Left ventricle myocardium superior (tissue), 1 donor: ENCODE data around the gene CACNA1I. TPM values are rescaled to one million over a fixed set of nuclear protein-coding genes. Genes with fewer than 3 reads are reported as not detected.
"Not testable (repeated sequence)": the region's sequence is repeated elsewhere in the genome, so short reads cannot be mapped to it uniquely, and the experiment has no call there.

Experiments used
- ATAC-seq: fragments of 200-7000 bp; cut with Tn5 transposase; one replicate; pipeline ENCODE4 v1.9.1; 2020; ENCODE audit warnings: mild to moderate bottlenecking, moderate library complexity
- DNase-seq: peaks from one replicate; pipeline ENCODE4 v3.0.0-alpha.2; 2020
- intact Hi-C: fragments of 100-400 bp; cut with micrococcal nuclease; formaldehyde crosslinking; loops from one replicate; pipeline ENCODE4 v1.11.0; 2022
- total RNA-seq: library from RNA; stranded (reverse); fragmentation: NEBNext Ultra II Directional; extraction: Animal tissue kit (Norgen Biotek cat#: 25700); gene quantifications from one replicate; pipeline ENCODE4 v1.2.1, GENCODE V29; 2021
- donor health status: DM: no; HTN: yes; CAD: no; lungs with severe emphysema.

The CACNA1I gene
- total RNA-seq, 1 donor from 2014 or later = not detected

DNA sequence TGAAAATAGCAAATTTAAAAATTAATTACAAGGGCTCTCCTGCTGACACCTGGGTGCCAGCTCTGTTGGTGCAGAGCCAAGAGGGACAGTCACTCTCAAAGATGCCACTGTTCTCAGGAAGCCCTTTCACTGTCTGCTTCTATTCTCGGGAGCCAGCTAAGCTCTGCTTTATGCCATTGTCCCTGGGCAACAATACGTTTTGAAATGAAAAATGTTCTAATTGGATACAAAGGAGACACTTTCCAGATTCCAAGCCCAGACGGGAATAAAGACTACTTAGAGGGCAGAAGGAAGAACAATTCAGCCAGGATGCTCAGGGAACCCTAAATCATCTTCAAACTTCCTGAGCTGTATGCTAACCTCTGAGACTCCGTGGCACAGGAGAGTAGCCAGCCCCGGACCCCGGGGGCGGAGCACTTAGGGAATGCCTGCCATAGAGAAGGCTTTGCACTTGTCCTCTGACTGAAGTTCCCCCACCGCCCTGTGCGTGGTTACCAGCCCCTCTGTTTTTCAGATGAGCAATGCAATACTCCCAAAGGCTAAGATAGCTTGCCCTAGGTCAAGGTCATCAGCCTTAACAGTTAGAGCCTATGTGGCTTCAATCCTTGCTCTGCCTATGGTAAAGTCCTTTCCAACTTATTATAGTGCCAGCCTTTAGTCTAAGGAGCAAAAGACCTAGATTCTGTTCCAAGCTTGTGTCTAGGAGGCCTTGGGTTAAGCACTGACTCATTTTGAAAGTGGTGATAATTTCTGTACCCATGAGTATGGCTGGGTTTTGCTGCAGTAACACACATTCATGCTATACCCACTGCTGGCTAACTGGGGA lies 150.9 kb downstream of the CACNA1I start:
- DNase-seq (no peak), ATAC-seq (no peak)
- intact Hi-C loops = no loop called here

DNA sequence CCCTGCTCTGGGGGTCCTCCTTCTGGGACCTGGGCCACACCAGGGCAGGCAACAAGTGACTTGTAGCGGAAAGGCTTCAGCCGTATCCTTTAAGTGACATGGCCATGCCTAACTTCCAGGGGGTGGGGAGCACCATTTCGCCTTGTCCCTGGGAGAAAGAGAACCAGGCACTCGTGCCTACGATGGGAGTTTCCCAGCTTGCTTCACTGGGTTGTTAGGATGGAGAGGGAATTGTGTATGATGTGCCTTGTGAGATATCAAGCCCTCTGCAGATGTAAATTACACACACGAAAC lies 151.4 kb downstream of the CACNA1I start:
- intact Hi-C loops = no loop called here
- DNase-seq (no peak), ATAC-seq (no peak)

DNA sequence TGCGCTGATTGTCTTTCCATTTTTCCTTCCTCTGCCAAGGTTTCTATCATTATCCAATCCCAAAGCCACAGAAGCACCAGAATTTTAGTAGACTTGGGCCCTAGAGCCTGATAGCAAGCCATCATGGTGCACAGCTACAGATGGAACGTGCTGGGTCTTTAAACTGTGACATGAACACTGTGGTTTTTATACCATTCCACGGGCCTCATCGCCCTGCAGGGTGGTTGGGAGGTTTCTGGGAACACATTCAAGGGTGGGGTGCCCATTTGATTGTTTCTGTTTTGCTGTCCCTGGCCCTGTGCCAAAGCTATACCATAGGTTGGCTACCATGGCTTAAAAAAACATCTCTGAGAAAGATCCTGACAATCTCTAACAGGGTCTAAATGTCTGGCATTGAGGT lies 151.9 kb downstream of the CACNA1I start:
- DNase-seq (no peak), ATAC-seq (no peak)
- intact Hi-C loops = no loop called here

DNA sequence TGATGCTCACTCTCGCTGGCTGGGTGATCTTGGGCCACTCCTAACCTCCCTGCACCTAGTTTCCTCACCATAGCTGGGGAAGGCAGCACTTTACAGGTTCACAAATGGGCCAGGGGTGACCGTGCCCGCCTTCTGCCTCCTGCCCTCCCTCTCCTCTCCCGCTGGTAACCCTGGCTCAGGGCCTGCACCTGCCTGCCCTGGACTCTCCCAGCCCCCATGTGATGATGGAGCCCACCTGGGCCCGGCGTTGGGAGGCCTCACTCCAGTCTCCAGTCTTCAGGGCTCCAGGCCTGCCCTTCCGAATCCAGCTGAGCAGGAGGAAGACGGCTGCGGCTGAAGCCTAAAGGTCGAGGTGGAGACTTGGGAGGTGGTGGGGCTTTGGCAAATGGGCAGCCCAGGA lies 152.9 kb downstream of the CACNA1I start:
- intact Hi-C loops = no loop called here
- no peak for DNase-seq
- ATAC-seq = no peak

DNA sequence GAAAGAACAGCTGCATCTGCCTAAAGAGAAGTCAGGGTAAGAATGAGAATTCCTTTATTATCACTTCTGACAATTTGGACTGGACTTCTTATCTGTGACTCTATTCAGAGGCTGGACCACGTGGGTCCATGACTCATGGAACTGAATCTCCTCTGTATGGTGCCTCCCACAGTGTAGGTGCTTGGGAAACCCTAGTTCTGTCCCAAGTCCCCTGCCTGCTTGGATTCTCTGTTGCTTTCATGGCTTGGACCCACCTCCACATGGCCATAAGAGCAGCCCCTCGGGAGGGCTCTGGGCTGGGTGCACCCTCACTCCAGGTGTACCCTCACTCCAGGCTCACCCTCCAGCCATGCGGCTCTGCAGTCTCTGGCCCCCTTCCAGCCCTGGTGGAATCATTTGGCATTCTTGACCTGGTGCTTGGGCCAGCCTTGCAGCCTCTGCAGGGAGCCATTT lies 153.4 kb downstream of the CACNA1I start:
- DNase-seq = no peak
- no peak for ATAC-seq
- intact Hi-C loops = no loop called here

DNA sequence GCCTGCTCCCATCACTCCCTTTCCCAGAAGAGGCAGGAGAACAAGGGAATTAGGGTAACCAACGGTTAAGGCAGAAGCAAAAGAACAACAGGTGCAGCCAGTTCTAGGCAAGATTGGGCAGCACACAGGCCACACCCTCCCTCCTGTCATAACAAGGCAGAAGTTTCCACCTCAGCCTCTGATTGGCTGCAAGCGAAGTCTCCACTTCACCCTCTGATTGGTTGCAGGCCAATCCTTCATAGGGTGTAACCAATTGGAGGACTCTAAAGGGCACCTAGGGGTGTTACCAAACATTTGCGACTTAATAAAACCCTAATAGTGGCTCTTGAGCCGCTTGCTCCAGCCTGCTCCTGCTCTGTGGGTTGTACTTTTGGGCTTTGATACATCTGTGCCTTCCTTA lies 153.8 kb downstream of the CACNA1I start:
- intact Hi-C loops = no loop called here
- no peak for ATAC-seq
- DNase-seq = no peak

DNA sequence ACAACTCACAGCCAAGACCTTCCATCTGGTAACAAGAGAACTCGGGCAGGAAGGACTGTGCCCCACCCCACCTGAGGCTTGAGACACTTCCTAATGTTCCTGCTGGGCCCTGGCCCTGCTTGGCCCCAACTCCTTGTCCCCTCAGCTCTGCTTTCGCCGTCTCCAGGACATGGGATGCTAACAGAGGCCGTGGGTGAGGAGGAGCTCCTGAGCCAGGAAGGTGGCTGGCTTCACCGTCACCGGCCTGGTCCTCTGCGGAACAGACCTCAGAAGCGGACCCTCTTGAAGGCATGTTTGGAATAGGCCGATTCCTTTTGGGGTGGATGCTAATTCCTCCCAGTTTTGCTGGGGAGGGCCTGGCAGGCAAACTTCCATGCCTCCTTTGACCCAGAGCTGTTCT lies 154.3 kb downstream of the CACNA1I start:
- ATAC-seq (no peak), DNase-seq (no peak)
- intact Hi-C loops = no loop called here

DNA sequence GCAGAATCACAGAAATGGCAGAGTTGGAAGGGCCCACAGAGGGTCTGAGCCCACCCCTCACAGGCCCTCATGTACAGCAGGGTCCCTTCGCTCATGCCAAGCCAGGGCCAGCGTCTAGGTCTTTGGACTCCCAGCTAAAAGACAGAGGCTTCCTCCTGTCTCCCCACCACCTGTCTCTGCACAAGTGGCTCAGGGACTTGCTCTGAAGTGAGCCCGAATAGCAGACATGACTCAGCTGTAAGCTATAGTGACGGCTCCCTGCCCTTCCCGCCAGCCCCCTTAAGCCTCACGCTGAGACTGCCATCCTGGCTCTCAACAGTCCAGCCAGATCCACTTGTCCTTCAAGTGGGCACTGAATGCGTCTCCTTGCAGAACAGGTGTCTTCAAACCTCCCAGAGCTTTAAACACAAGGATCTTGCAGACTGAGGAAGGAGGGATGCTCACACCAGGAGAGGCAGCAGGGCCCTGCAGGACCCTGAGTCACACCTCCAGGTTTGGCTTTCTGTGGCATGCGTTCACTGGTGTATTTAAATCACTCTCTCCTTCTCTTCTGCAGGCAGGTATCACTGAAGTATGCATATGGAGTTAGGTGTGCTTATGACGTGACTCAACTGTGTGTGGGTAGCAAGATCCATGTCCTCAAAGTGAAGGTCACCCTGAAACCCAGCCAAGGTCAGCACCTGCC lies 154.9 kb downstream of the CACNA1I start:
- intact Hi-C loops = no loop called here
- DNase-seq (no peak), ATAC-seq (no peak)

DNA sequence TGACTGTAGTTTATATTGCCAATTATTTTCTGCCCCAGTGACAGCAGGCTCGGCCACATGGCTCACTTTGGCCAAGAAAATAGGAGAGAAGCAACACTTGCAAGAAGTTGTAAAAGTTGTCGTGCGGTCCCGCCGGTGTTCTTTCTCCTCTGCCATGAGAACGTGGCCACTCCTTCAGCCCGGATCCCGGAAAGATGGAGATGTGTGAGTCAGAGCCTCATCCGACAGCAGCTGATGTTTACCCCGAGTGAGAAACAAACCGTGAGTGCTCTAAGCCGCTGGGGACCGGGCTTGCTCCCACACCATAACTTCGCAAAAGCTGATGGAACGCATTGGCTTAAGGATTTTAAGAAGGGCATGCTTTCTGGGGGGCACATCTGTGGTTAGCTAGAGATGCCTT lies 157.0 kb downstream of the CACNA1I start:
- intact Hi-C loops = no loop called here
- ATAC-seq (no peak), DNase-seq (no peak)

DNA sequence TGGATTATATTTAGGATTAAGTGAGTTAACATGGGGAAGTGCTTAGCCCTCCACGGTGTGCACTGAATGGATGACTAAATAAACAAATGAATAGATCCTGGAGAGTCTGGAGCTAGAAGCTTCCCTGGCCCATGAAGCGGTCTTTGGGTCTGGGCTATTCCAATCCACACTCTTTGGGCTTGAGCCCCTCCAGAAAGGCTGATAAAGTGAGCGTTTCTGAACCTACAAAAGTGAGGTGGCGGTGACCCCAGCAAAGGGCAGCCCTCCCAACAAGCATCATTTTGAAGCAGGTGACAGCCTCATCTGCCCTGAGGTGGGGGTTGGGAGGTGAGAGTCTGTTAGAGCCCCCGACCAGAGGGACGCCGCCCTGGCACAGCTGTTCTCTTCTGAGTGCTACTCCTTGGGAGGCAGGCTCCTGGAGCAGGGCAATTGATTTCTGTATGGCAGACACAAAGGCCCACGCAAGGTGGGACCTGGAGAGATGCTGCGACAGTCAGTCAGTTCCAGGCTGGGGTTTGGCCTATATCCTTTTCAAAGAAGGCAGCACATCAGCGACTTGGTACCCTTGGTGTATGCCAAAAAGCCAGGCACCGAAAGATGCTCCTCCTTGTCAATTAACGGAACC lies 157.8 kb downstream of the CACNA1I start:
- intact Hi-C loops = no loop called here
- ATAC-seq = no peak
- no peak for DNase-seq

DNA sequence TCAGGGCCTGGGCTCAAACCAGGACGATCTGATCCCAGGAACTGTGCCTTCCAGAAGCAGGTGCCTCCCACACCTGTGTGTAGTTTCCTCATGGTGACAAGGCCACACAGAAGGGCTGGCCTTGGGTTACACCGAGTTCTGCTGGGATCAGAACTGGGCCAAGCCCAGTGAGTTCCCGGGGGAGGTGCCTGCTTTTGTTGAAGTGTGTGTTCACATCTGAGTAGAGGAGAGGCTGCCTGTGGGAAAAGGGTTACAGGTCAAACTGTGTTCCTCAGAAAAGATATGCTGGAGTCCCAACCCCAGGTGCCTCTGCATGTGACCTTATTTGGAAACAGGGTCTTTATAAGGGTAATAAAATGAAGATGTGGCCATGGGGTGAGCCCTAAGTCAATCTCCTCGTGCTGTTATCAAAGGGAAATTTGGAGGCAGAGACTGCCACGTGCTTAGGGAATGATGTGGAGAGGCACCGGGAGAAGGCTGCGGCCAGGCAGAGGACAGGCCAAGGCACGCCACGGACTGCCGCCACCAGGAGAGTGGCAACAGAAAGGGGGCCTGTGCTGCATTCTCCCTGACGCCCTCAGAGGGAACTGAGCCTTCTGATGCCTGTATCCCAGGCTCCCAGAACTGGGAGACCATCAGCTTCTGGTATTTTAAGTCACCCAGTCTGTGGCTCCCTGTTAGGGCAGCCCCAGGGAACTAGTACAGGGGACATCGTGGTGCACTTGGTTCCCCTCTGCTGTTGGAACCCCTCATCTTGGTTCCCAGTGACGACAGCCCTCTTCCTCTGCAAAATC lies 158.8 kb downstream of the CACNA1I start:
- ATAC-seq (no peak), DNase-seq (no peak)

DNA sequence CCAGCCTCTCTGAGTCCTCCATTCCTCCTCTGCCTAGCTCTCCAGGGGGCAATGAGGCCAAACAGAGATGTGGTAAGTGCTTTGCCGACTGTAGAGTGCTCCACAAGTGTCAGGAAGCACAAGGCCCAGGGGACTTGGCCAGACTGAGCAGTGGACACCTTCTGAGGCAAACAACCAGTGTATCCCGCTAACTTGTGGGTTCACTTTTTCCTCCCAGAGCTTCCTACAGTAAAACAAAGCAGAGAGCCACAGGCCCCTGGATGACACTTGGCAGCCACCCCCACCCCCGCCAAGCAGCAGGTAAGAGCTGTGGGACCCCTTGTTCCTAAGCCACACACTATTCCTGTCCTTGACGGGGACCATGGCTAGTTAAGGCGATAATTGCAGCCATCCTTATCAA lies 160.9 kb downstream of the CACNA1I start:
- ATAC-seq (no peak), DNase-seq (no peak)
- intact Hi-C loops = no loop called here

More for the DNA sequence above, 158.8 kb downstream of the CACNA1I start:
- intact Hi-C loops = no loop called here

DNA sequence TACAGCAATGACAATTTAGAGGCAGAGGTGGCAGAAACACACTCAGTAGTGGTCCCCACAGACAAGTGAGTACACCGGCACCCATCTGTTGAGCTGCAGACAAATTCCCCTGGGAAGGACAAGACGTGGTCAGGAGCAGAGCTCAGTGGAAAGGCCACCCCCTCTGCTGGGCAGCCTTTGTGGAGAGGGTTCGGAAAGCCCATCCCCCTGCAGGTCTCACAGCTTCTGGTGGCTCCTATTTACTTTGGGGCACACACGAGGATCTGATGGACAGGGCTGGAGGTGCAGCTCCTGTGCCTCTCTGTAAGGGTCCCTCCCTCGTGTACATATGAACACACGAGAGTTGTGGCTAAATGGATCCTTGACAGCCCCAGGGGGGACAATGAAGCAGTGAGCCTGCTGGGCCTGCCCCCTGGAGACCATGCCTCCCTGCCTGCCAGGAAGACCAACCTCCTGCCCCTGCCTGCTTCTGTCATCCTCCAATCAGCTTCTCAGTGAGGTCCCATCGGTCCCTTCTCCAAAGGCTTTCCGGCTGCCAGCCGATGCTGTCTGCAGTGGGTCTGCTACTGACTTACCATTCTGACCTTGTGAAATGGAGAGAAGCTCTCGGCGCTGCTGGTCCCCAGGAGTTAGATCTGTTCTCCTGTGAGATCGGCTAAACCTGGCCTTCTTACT lies 161.5 kb downstream of the CACNA1I start:
- ATAC-seq (no peak), DNase-seq (no peak)
- intact Hi-C loops = no loop called here

DNA sequence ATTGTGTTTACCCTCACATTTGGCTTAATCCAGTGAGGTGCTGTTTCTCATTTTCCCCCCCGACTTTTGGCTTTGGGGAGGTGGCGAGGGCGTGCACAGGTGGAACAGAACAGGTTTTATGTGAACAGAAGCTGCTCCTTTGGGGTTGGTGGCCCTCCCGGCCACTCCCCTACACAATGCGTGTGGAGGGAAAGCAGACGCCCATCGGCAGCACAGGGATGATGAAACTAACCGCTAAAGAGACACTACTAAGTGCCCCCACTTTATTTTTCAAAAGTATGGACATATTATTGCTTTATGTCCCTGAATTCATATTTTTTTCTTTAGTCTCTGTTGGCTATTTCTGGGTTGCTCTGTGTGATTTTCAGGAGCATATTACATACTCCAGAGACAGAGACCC lies 162.1 kb downstream of the CACNA1I start:
- no peak for ATAC-seq
- intact Hi-C loops = no loop called here

DNA sequence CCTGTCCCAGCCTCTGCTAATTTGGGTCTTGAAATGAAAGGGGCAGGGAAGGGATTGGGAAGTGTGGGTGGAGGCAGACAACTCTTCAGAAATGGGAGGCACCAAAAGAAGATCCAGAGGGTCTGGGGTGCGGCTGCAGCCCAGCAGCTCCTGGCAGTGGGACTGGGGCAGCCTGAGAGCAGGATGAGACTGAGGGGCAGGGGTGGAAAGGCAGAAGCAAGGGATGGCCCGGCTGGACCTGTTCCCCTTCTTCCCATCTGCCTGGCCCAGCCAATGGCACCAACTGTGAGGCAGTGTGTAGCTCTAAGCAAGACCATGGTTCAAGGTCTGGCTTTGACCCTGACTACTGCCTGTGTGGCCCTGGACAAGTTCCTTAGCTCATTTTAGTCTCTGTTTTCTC lies 162.6 kb downstream of the CACNA1I start:
- intact Hi-C loops = no loop called here
- DNase-seq (no peak), ATAC-seq (no peak)

More for the DNA sequence above, 162.1 kb downstream of the CACNA1I start:
- DNase-seq = no peak

DNA sequence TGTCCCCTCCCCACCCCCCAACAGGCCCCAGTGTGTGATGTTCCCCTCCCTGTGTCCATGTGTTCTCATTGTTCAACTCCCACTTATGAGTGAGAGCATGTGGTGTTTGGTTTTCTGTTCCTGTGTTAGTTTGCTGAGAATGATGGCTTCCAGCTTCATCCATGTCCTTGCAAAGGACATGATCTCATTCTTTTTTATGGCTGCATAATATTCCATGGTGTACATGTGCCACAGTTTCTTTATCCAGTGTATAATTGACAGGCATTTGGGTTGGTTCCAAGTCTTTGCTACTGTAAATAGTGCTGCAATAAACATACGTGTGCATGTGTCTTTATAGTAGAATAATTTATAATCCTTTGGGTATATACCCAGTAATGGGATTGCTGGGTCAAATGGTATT lies 163.5 kb downstream of the CACNA1I start:
- intact Hi-C loops, DNase-seq, ATAC-seq: not testable (repeated sequence)

DNA sequence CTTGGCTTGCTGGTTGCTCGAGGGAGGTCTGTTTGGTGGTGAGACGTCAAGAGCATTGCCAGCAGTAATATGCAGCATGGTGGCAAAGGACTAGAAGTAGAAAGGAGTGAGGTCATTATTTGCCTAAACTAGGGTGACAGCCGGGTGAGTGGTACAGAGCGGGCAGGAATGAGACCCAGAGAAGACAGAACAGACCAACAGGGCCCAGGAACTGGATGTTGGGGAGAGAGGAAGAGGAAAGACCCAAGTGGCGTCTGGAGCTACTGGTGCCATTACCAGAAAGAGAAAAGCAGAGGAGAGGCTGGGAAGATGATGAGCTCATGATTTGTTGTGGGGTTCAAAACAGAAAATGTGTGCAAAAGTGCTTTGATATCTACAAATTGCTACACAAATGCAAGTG lies 164.3 kb downstream of the CACNA1I start:
- DNase-seq = no peak
- ATAC-seq = no peak
- intact Hi-C loops = no loop called here

DNA sequence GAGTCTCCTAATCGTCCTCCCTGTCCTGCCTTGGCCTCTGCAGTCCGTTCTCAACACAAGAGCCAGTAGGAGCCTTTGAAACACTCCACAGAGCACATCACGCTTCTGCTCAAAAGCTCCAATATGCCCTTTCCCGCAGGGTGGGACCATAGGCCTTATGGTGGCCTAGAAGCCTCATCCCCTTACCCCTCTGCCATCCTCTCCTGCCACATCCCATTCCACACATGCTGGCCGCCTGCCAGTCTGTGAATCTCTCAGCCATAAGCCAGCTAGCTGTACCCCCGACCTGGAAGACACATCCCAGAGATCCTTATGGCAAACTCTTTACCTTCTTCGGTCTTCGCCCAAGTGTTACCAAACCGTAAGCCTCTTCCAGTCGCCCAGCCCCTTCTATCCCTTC lies 165.2 kb downstream of the CACNA1I start:
- no peak for ATAC-seq
- DNase-seq = no peak
- intact Hi-C loops = no loop called here

DNA sequence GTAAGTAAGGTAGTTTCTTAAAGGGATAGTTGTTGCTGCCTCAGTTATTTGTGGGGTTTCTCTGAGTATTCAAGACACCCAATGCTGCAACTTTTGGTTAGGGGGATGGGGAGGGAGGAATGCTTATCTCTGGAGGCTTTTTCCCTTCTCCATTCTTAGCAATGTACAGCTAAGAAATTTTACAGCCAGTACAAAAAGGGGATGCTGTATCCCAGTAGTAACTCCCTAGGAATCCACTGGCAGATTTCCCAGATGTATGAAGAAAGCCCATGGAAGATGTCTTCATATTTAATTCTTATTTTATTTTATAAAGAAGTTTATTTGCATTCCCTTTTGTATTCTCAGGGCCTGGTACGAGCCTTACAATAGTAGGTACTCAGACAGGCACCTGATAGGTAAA lies 168.2 kb downstream of the CACNA1I start:
- intact Hi-C loops = no loop called here
- DNase-seq (no peak), ATAC-seq (no peak)
